H1 (cell line): ENCODE data around the gene RNF182. TPM values are rescaled to one million over a fixed set of nuclear protein-coding genes. Genes with fewer than 3 reads are reported as not detected.

Experiments
- CTCF ChIA-PET: fragments of 300-600 bp; sonication (Branson Sonifier 250); formaldehyde crosslinking; loops from one replicate; lab custom pipeline; 2021; ENCODE audit not compliant: partially characterized antibody; lab: Charles Lee
- POLR2A ChIA-PET: fragments of 300-600 bp; sonication (Branson Sonifier 250); formaldehyde crosslinking; loops from one replicate; lab custom pipeline; 2021; ENCODE audit warnings: inconsistent platforms; ENCODE audit not compliant: partially characterized antibody; lab: Charles Lee
- DNase-seq, 2 experiments: peaks; one replicate each; pipeline versions ENCODE4 v3.0.0 to v3.0.0-alpha.2; 2010 to 2022; ENCODE audit warnings: low spot score in 2 of 2, low read depth in 1 of 2, mixed read lengths in 1 of 2
- FAIRE-seq: peaks from 2 replicates; lab custom pipeline; 2011; peaks lifted over from hg19 to GRCh38; lab: Jason Lieb, UNC
- H2AFZ ChIP-seq: 2 replicates; pipeline ENCODE4 v1.8.1; 2012; ENCODE audit warnings: low read length, inconsistent platforms
- H2AK5ac ChIP-seq: 2 replicates; pipeline ENCODE4 v1.6.1; 2013; ENCODE audit warnings: low read depth, low read length
- H2BK120ac ChIP-seq: replicated peaks from 2 replicates; pipeline ENCODE3; 2013; ENCODE audit warnings: low read depth, low read length, inconsistent platforms
- H2BK12ac ChIP-seq: 2 replicates; pipeline ENCODE4 v1.6.1; 2013; ENCODE audit warnings: low read depth, low read length
- H2BK15ac ChIP-seq: 2 replicates; pipeline ENCODE4 v1.6.1; 2013; ENCODE audit warnings: low read length
- H2BK20ac ChIP-seq: 2 replicates; pipeline ENCODE4 v1.6.1; 2013; ENCODE audit warnings: low read length
- H2BK5ac ChIP-seq: 2 replicates; pipeline ENCODE4 v1.6.1; 2013; ENCODE audit warnings: low read depth, low read length
- H3K14ac ChIP-seq: 2 replicates; pipeline ENCODE4 v1.6.1; 2013; ENCODE audit warnings: inconsistent platforms; ENCODE audit not compliant: insufficient read length
- H3K18ac ChIP-seq: 2 replicates; pipeline ENCODE4 v1.6.1; 2013; ENCODE audit warnings: low read length; ENCODE audit errors: extremely low read depth
- H3K23ac ChIP-seq: 2 replicates; pipeline ENCODE4 v1.6.1; 2013; ENCODE audit warnings: inconsistent platforms; ENCODE audit not compliant: insufficient read length
- H3K23me2 ChIP-seq: 2 replicates; pipeline ENCODE4 v1.6.1; 2013; ENCODE audit warnings: low read depth, low read length
- H3K27ac ChIP-seq: 2 replicates; pipeline ENCODE4 v1.6.1; 2011; ENCODE audit warnings: low read depth, low read length, inconsistent platforms
- H3K27me3 ChIP-seq, 4 experiments: replicated peaks in 1 of 4; 1 replicate in 1 of 4; 2 replicates in 3 of 4; pipeline versions ENCODE4 v1.6.1 to v1.8.1; 2011 to 2013; ENCODE audit warnings: low read length in 3 of 4, mild to moderate bottlenecking in 3 of 4, inconsistent platforms in 2 of 4, mixed read lengths in 2 of 4, moderate library complexity in 1 of 4; ENCODE audit not compliant: control insufficient read depth in 3 of 4, insufficient read depth in 3 of 4; ENCODE audit errors: extremely low read depth in 1 of 4
- H3K36me3 ChIP-seq, 4 experiments: 2 replicates each; pipeline versions ENCODE4 v1.6.1 to v1.8.1; 2011 to 2013; ENCODE audit warnings: mild to moderate bottlenecking in 4 of 4, low read length in 3 of 4, moderate library complexity in 2 of 4, control low read depth in 1 of 4, inconsistent platforms in 1 of 4; ENCODE audit not compliant: insufficient read depth in 4 of 4, control insufficient read depth in 2 of 4
- H3K4ac ChIP-seq: replicated peaks from 2 replicates; pipeline ENCODE3; 2013; ENCODE audit warnings: low read length, low read depth, mixed read lengths, inconsistent platforms; ENCODE audit not compliant: insufficient read length
- H3K4me1 ChIP-seq, 4 experiments: replicated peaks in 1 of 4; 1 replicate in 1 of 4; 2 replicates in 3 of 4; pipeline versions ENCODE4 v1.6.1 to v1.8.1; 2011 to 2013; ENCODE audit warnings: low read length in 3 of 4, inconsistent platforms in 2 of 4, mixed read lengths in 1 of 4; ENCODE audit not compliant: insufficient read depth in 4 of 4, control insufficient read depth in 3 of 4
- H3K4me2 ChIP-seq, 2 experiments: 2 replicates each; pipeline versions ENCODE4 v1.6.1 to v1.8.1; 2011 to 2013; ENCODE audit warnings: low read depth in 2 of 2, low read length in 2 of 2, control low read depth in 1 of 2, inconsistent platforms in 1 of 2, mild to moderate bottlenecking in 1 of 2; ENCODE audit not compliant: insufficient read depth in 1 of 2
- H3K4me3 ChIP-seq, 4 experiments: fragments of 200-600, 300-600 bp in 1 of 4; sonication (generic), shearing (Covaris generic), sonication (Bioruptor Twin) in 1 of 4; 2 replicates each; pipeline versions ENCODE4 v1.5.1 to v1.8.1; 2011 to 2016; ENCODE audit warnings: low read length in 4 of 4, low read depth in 3 of 4, control low read depth in 2 of 4, inconsistent platforms in 2 of 4, mild to moderate bottlenecking in 2 of 4, mixed read lengths in 1 of 4, moderate library complexity in 1 of 4; ENCODE audit not compliant: insufficient read depth in 2 of 4; ENCODE audit errors: extremely low read depth in 1 of 4
- H3K56ac ChIP-seq: replicated peaks from 2 replicates; pipeline ENCODE3; 2013; ENCODE audit warnings: low read depth, mild to moderate bottlenecking, mixed read lengths, low read length, inconsistent platforms; ENCODE audit not compliant: insufficient read length
- H3K79me1 ChIP-seq: 2 replicates; pipeline ENCODE4 v1.6.1; 2013; ENCODE audit warnings: low read depth, low read length, control low read depth
- H3K79me2 ChIP-seq, 2 experiments: 2 replicates each; pipeline versions ENCODE4 v1.6.1 to v1.8.1; 2012 to 2013; ENCODE audit warnings: low read length in 2 of 2, mild to moderate bottlenecking in 2 of 2, inconsistent platforms in 1 of 2; ENCODE audit not compliant: insufficient read depth in 2 of 2, control insufficient read depth in 1 of 2
- H3K9ac ChIP-seq, 4 experiments: replicated peaks in 1 of 4; 1 replicate in 1 of 4; 2 replicates in 3 of 4; pipeline versions ENCODE4 v1.6.1 to v1.8.1; 2011 to 2013; ENCODE audit warnings: low read depth in 3 of 4, low read length in 3 of 4, control low read depth in 2 of 4, mild to moderate bottlenecking in 2 of 4, moderate library complexity in 2 of 4, inconsistent platforms in 1 of 4; ENCODE audit errors: extremely low read depth in 1 of 4
- H3K9me3 ChIP-seq, 2 experiments: 2 replicates each; pipeline versions ENCODE4 v1.6.1 to v1.8.1; 2012 to 2013; ENCODE audit warnings: mild to moderate bottlenecking in 2 of 2, moderate library complexity in 2 of 2, control low read depth in 1 of 2, inconsistent platforms in 1 of 2, low read depth in 1 of 2, low read length in 1 of 2, mixed read lengths in 1 of 2; ENCODE audit not compliant: insufficient read depth in 2 of 2
- H4K20me1 ChIP-seq, 2 experiments: replicated peaks in 1 of 2; 2 replicates each; pipeline versions ENCODE3 to v1.8.1; 2011 to 2013; ENCODE audit warnings: inconsistent platforms in 2 of 2, low read length in 2 of 2, mild to moderate bottlenecking in 1 of 2; ENCODE audit not compliant: insufficient read depth in 2 of 2, control insufficient read depth in 1 of 2
- H4K5ac ChIP-seq: 2 replicates; pipeline ENCODE4 v1.6.1; 2013; ENCODE audit warnings: low read length, low read depth, mixed read lengths, inconsistent platforms; ENCODE audit not compliant: insufficient read length
- H4K8ac ChIP-seq: 2 replicates; pipeline ENCODE4 v1.8.0; 2013; ENCODE audit warnings: mild to moderate bottlenecking, moderate library complexity, low read length, inconsistent platforms; ENCODE audit not compliant: insufficient read depth; ENCODE audit errors: extremely low read depth
- H4K91ac ChIP-seq: replicated peaks from 2 replicates; pipeline ENCODE3; 2013; ENCODE audit warnings: low read length, mixed read lengths, inconsistent platforms; ENCODE audit not compliant: insufficient read length
- BCL11A ChIP-seq, 2 experiments: IDR thresholded peaks; one replicate each; pipeline ENCODE4 v1.6.1; 2011; ENCODE audit warnings: low read depth in 2 of 2, low read length in 2 of 2, mild to moderate bottlenecking in 2 of 2
- CHD1 ChIP-seq: IDR thresholded peaks from 2 replicates; pipeline ENCODE4 v1.6.1; 2012; ENCODE audit warnings: low read depth, low read length, improper control_type of control experiment
- CHD2 ChIP-seq: IDR thresholded peaks from 2 replicates; pipeline ENCODE4 v1.6.1; 2012; ENCODE audit warnings: low read length, improper control_type of control experiment
- GABPA ChIP-seq: IDR thresholded peaks from 2 replicates; pipeline ENCODE4 v1.6.1; 2011; ENCODE audit warnings: mild to moderate bottlenecking, low read length, moderate library complexity, borderline replicate concordance; ENCODE audit not compliant: insufficient read depth
- POLR2A ChIP-seq, 2 experiments: IDR thresholded peaks; 1 replicate in 1 of 2; 2 replicates in 1 of 2; pipeline ENCODE4 v1.6.1; 2011; ENCODE audit warnings: low read depth in 2 of 2, low read length in 2 of 2, mild to moderate bottlenecking in 2 of 2; ENCODE audit errors: control extremely low read depth in 1 of 2
- WGBS, 2 experiments: shearing (Covaris generic) in 1 of 2; methylation state at CpG; one replicate each; pipeline versions ENCODE4 v1.1.6 to v1.1.7; 2013 to 2015; ENCODE audit warnings: low lambda C conversion rate in 2 of 2, mixed read lengths in 2 of 2, inconsistent platforms in 1 of 2, low coverage in 1 of 2, missing lambda C conversion rate in 1 of 2; ENCODE audit not compliant: insufficient replicate concordance in 2 of 2, insufficient coverage in 1 of 2, insufficient read length in 1 of 2; ENCODE audit errors: extremely low coverage in 1 of 2, missing lambda C conversion rate in 1 of 2; 5-methylcytosine and 5-hydroxymethylcytosine counted together
- polyA plus RNA-seq, 7 experiments: library from polyadenylated mRNA; depleted of rRNA in 3 of 7; stranded (reverse) in 5 of 7; unstranded in 2 of 7; fragments of >200 nt in 5 of 7; fragments of 200-250 nt in 2 of 7; gene quantifications; 1 replicate in 5 of 7; 2 replicates in 1 of 7; 4 replicates in 1 of 7; pipeline versions ENCODE4 v1.2.1 to v1.2.3, GENCODE V29; 2011 to 2013; ENCODE audit warnings: missing spikeins in 2 of 7, mixed read lengths in 2 of 7
- total RNA-seq: library from RNA; stranded (reverse); fragmentation: NEBNext Ultra II Directional; extraction: Animal tissue kit (Norgen Biotek cat#: 25700); gene quantifications from 2 replicates; pipeline ENCODE4 v1.2.1, GENCODE V29; 2021

Gene RNF182
- total and polyA plus RNA-seq, 2 of the 8 experiments (the other 6 are each of a cell fraction or from before 2014, with no cell fraction given): 6.2 to 10.7 TPM

DNA sequence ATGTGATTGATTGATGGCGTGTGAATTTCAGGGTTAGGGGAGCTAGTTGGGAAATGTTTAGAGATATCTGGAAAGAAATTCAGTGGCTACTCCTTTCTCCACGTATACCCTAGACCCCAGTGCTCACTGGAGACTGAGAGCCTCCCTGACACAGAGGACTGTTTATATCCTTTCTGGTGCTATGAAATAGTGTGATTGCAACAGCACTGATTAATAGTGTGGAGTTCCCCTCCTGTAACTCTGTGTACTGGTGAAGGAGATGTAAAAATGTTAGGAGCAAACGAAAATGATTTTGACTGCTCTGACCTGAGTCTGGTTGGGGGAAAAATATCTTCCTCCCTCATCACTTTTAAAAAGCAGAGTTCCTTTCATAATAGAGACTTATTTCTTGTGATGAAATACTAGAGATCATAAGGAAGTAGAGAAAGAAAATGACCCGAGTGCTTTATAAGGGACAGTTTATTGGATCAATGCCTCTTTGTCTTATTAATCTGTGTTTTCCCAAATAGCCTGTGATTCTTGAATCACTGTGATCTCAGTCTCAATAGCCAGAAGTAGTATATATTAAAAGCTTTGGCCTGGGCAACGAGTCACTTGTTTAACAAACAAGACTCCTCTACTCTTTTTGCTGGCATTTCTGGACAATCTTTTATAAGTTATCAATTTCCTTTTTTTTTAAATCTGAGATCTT lies 92.3 kb downstream of the RNF182 start:
- H3K9ac ChIP-seq: peak overlapping the region in 1 of 4 experiments; percentile 21; a peak in 1 of 7 replicates
- no peak for TF ChIP-seq CHD2
- no peak for TF ChIP-seq CHD1
- no peak for TF ChIP-seq BCL11A (IDR thresholded peaks at IDR 0.05; ENCODE audit: low read depth in 2 of 2, low read length in 2 of 2)
- no peak for TF ChIP-seq GABPA
- TF ChIP-seq POLR2A (IDR thresholded peaks at IDR 0.05; ENCODE audit: control extremely low read depth in 1 of 2, low read depth in 2 of 2, low read length in 2 of 2): no peak
- no peaks in the 10 kb centered on the region for H3K79me1 ChIP-seq
- H2BK20ac ChIP-seq: 0 out of 2 replicates have a peak overlapping the region, but pooled peaks have one; percentile 23
- H3K4me1 ChIP-seq: peaks cover 2 to 22% (median 8%) of the 10 kb centered on the region in 4 experiments; a peak in 6 of 7 replicates
- ChIA-PET POLR2A (interaction anchor here (0.6 to 1.9 kb wide), 4 partner anchors 18 to 93 kb away, joined by 3 to 5 read pairs (median 4); no protein-coding TSS in a partner anchor), CTCF (interaction anchor here (1.0 to 14.7 kb wide), 8 partner anchors 8 to 50 kb away, joined by 3 to 189 read pairs (median 6); no protein-coding TSS in a partner anchor)
- no peak overlapping the region for H2AFZ ChIP-seq
- no peak overlapping the region for H3K27ac ChIP-seq
- H3K79me2 ChIP-seq: no peaks in the 10 kb centered on the region
- no peak overlapping the region for H4K91ac ChIP-seq
- H2AK5ac ChIP-seq: no peak overlapping the region
- H3K36me3 ChIP-seq: no peaks in the 10 kb centered on the region
- H2BK120ac ChIP-seq: no peak overlapping the region
- no peak overlapping the region; the same call in 1 of the 2 replicates for H3K18ac ChIP-seq
- 60% methylated on average over 5 of the region's 5 CpGs; no CpG with 5 or more reads in 1 of the 2 experiments for WGBS, 2 experiments
- H4K20me1 ChIP-seq: no peaks in the 10 kb centered on the region
- no peak overlapping the region for H4K8ac ChIP-seq
- no peak overlapping the region for H3K56ac ChIP-seq
- no peak overlapping the region for H2BK5ac ChIP-seq
- no peak overlapping the region for H2BK12ac ChIP-seq
- H4K5ac ChIP-seq: no peak overlapping the region
- no peak for FAIRE-seq
- no peak overlapping the region for H3K23ac ChIP-seq
- H2BK15ac ChIP-seq: no peak overlapping the region
- no peak overlapping the region for H3K14ac ChIP-seq
- peak overlapping the region in 1 of 4 experiments; percentile 53; a peak in 1 of 8 replicates for H3K4me3 ChIP-seq
- H3K9me3 ChIP-seq: peaks cover 6% of the 10 kb centered on the region in 2 experiments; a peak in 1 of 4 replicates
- no peak overlapping the region for H3K4ac ChIP-seq
- DNase-seq: no peak
- H3K23me2 ChIP-seq: no peaks in the 10 kb centered on the region; the same call in 1 of the 2 replicates
- peak overlapping the region; percentile 48 to 58; a peak in 3 of 4 replicates for H3K4me2 ChIP-seq
- H3K27me3 ChIP-seq: peaks cover 0 to 5% (median 2%) of the 10 kb centered on the region in 4 experiments; a peak in 4 of 7 replicates
